Fibroblast of the aortic adventitia (primary cell): ENCODE results near the gene ABR. TPM values are rescaled to one million over a fixed set of nuclear protein-coding genes. Genes with fewer than 3 reads are reported as not detected.

Experiments used
- DNase-seq: peaks from one replicate; pipeline ENCODE4 v3.0.0-alpha.2; 2010; ENCODE audit warnings: low read depth
- H3K4me3 ChIP-seq: 2 replicates; pipeline ENCODE4 v1.5.1; 2011; ENCODE audit warnings: low read depth, mild to moderate bottlenecking, control low read depth, low read length, moderate library complexity
- total RNA-seq: library from RNA; depleted of rRNA; stranded (reverse); fragments of >200 nt; gene quantifications from 2 replicates; pipeline ENCODE4 v1.2.3, GENCODE V29; 2012; ENCODE audit warnings: low replicate concordance
- TF ChIP-seq, protein P1 (sequence below): IDR thresholded peaks from 2 replicates; pipeline ENCODE4 v1.5.1; 2011; ENCODE audit warnings: mild to moderate bottlenecking, low read length, control low read depth, inconsistent platforms; ENCODE audit not compliant: insufficient read depth

The ABR gene
- total RNA-seq, 1 donor, result 76.8 TPM

- no peak overlapping the region for H3K4me3 ChIP-seq
- peak; percentile 58 for DNase-seq
- TF ChIP-seq, protein P1, sequence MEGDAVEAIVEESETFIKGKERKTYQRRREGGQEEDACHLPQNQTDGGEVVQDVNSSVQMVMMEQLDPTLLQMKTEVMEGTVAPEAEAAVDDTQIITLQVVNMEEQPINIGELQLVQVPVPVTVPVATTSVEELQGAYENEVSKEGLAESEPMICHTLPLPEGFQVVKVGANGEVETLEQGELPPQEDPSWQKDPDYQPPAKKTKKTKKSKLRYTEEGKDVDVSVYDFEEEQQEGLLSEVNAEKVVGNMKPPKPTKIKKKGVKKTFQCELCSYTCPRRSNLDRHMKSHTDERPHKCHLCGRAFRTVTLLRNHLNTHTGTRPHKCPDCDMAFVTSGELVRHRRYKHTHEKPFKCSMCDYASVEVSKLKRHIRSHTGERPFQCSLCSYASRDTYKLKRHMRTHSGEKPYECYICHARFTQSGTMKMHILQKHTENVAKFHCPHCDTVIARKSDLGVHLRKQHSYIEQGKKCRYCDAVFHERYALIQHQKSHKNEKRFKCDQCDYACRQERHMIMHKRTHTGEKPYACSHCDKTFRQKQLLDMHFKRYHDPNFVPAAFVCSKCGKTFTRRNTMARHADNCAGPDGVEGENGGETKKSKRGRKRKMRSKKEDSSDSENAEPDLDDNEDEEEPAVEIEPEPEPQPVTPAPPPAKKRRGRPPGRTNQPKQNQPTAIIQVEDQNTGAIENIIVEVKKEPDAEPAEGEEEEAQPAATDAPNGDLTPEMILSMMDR, result no peak
Observed at GRCh38 chr17:1029196-1029921, 150.4 kb downstream of the ABR start.

- no peak for DNase-seq
- TF ChIP-seq, protein P1, result no peak
- H3K4me3 ChIP-seq, result no peak overlapping the region
Observed at GRCh38 chr17:1027044-1027443, 152.7 kb downstream of the ABR start.

DNA sequence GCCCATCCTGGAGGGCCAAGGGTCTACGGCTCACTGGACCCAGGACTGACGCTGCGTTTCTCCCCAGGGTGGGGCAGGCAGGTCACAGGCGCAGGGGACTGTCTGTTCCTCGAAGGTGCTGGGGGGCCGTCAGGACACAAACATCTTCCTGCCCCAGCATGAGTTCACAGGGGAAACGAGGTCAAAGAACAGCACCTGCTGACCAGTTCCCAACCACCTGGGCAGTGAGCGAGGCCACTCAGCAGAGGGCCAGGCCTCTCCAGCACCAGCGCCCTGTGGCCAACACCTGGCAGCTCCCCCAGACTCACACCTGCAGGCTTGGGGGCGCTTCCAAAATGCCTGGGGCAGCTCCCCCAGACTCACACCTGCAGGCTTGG, 153.2 kb downstream of the ABR start:
- TF ChIP-seq, protein P1, result no peak
- DNase-seq, result no peak
- H3K4me3 ChIP-seq, result no peak overlapping the region

- H3K4me3 ChIP-seq, result no peak overlapping the region
- TF ChIP-seq, protein P1, result no peak
- no peak for DNase-seq
Observed at GRCh38 chr17:1025733-1026598, 153.8 kb downstream of the ABR start.

DNA sequence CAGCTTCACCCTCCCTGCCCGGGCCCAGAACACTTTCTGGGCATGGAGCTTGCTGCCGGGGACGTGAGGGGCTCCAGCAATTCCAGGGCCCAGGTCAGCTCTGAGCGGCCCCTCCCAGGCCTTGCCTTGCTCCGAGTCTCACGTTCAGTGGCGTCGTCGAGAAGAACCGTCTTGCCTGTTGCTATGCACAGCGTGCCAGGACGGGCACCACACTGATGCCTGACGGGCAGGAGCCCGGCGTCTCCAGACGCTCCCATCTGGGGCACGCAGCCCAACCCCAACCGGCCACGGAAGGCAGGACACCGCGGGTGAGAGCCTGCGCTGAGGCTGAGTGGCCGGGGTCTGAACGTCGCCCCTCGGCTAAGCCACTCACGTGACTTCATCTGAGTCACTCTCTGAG, 155.7 kb downstream of the ABR start:
- DNase-seq, result no peak
- TF ChIP-seq, protein P1, result no peak
- H3K4me3 ChIP-seq, result no peak overlapping the region

- no peak overlapping the region for H3K4me3 ChIP-seq
- TF ChIP-seq, protein P1, result no peak
- DNase-seq, result no peak
Observed at GRCh38 chr17:1022278-1023024, 157.3 kb downstream of the ABR start.
